Esophagus muscularis mucosa (tissue), 3 donors: ENCODE results near the gene NRK.

Source experiments
- CTCF ChIP-seq, 3 experiments: fragments of 200-600 bp in 2 of 3; fragments of 450-650 bp in 1 of 3; sonication (generic) in 2 of 3; IDR thresholded peaks; one replicate each; pipeline ENCODE4 v1.5.1; 2017 to 2019; ENCODE audit warnings: antibody characterized with exemption in 3 of 3, mild to moderate bottlenecking in 2 of 3, moderate library complexity in 1 of 3
- POLR2A ChIP-seq: fragments of 450-650 bp; IDR thresholded peaks from one replicate; pipeline ENCODE4 v1.6.1; 2017; ENCODE audit warnings: antibody characterized with exemption, moderate library complexity, mild to moderate bottlenecking, low read depth

GRCh38 chrX:105773801-105774200 is 48.5 kb upstream of the NRK start:
- TF ChIP-seq POLR2A (no peak), CTCF (IDR thresholded peaks at IDR 0.05) (no peak)
